ENCODE results near the gene CRAT. TPM values are rescaled to one million over a fixed set of nuclear protein-coding genes. Genes with fewer than 3 reads are reported as not detected.

Gene CRAT
- total RNA-seq, result 31.7 and 35.3 TPM in 2 replicates

GRCh38 chr9:129110740-129111527, at the start of gene CRAT, which contains the start of gene PTPA:
Gene CRAT, minus strand, starts transcription at chr9:129110793. Its CDS starts 284 bp downstream, at chr9:129110509.
Gene PTPA, plus strand, starts transcription at chr9:129111415. Its CDS starts 186 bp downstream, at chr9:129111601.

DNA sequence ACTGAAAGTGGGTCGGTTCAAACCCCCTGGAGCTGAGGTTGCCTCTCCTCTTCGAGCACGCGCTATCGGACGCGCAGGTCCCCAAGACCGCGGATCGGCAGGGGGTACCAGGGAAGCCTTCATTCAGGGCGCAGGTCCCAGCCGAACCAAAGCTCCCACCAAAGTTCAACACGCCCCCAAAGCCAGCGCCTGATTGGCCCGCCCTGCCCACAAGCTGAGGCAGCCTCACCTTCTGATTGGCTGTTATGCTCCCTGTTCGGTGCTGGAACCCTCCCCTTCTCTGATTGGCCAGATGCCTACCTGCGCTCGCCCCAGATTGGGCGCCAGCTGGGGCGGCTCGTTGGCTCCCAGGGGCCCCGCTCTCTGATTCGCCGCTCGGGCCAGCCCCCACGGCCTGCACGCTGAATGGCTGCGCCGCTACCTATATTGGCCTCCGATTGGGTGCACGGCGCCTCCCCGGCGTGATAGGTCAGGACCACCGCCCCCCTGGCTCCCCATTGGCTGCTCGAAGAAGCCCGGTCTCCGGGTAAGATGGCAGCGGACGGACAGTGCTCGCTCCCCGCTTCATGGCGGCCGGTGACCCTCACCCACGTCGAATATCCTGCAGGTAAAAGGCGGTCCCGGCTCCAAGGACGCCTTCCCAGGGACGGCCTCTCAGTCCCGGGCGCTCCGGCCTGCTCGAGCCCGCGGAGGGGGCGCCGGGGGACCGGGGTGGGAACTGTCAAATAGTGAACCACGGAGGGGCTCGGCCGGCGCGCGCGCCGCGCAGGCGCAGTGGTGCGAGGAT, 29.8 kb downstream of the CRAT start, which contains the start of gene DOLPP1:
Gene DOLPP1 (plus strand): TSS at position 511 of the 787 bp plus-strand sequence. CDS start 21 bp downstream, at position 532.

Other genes with a start within 250 kb of the CRAT start
- 5.3 and 5.9 TPM in 2 replicates for gene KYAT1, start 228.8 kb downstream of the CRAT start, total RNA-seq
- 19.9 and 30.4 TPM in 2 replicates for gene LRRC8A, start 228.7 kb downstream of the CRAT start, total RNA-seq
- 6.4 and 7.6 TPM in 2 replicates for gene PHYHD1, start 189.8 kb downstream of the CRAT start, total RNA-seq
- gene DOLK, start 163.2 kb downstream of the CRAT start, total RNA-seq, result 28.7 and 40.1 TPM in 2 replicates
- 19.8 and 23.4 TPM in 2 replicates for gene NUP188, start 163.1 kb downstream of the CRAT start, total RNA-seq
- 25.3 and 29.2 TPM in 2 replicates for gene SH3GLB2, start 82.5 kb downstream of the CRAT start, total RNA-seq
- 22.7 and 23.0 TPM in 2 replicates for gene MIGA2, start 74.2 kb downstream of the CRAT start, total RNA-seq
- gene DOLPP1, start 29.7 kb downstream of the CRAT start, total RNA-seq, result 5.7 and 6.9 TPM in 2 replicates
- gene PTPA, start 622 bp upstream of the CRAT start, total RNA-seq, result 103 and 129 TPM in 2 replicates
- 38.0 and 70.7 TPM in 2 replicates for gene IER5L, start 67.5 kb upstream of the CRAT start, total RNA-seq

Measured in smooth muscle cell of bladder (primary cell).